ENCODE results near the gene PSME4. TPM values are rescaled to one million over a fixed set of nuclear protein-coding genes. Genes with fewer than 3 reads are reported as not detected.

The PSME4 gene
- total and polyA plus RNA-seq, 10 donors: 34.1 to 88.1 (median 58.8) TPM

- TF ChIP-seq CTCF (IDR thresholded peaks at IDR 0.05 in 8 of 11, conservative IDR thresholded peaks at IDR 0.05 in 3 of 11): no peak
- no peak for TF ChIP-seq POLR2AphosphoS5 (IDR thresholded peaks at IDR 0.05)
- TF ChIP-seq POLR2A (IDR thresholded peaks at IDR 0.05): no peak
- intact Hi-C loops (cut with DNase I; ENCODE audit: low total_unique reads): loop anchor here (10.0 kb wide), 1 partner anchor 134 kb away; no protein-coding TSS in a partner anchor
- Histone ChIP-seq H3K4me3 (no peak overlapping the region), H3K4me1 (peaks cover 22 to 97% (median 54%) of the 10 kb centered on the region in 6 donors), H3K27ac (no peak overlapping the region), H3K36me3 (peaks cover 0 to 12% (median 0%) of the 10 kb centered on the region in 6 donors), H3K9me3 (no peaks in the 10 kb centered on the region), H3K27me3 (replicated peaks in 1 of 7) (no peaks in the 10 kb centered on the region)
- 60 to 71% (median 62%) methylated on average over 4 of the region's 4 CpGs for WGBS, 5 donors
- no peak for DNase-seq
These were observed 10.3 kb downstream of the PSME4 start for GRCh38 chr2:53960476-53960875.

GRCh38 chr2:53958443-53958842, 12.3 kb downstream of the PSME4 start:
- H3K27me3 ChIP-seq (replicated peaks in 1 of 7): no peaks in the 10 kb centered on the region
- no peak for DNase-seq
- intact Hi-C loops (cut with DNase I; ENCODE audit: low total_unique reads): no loop called here
- WGBS, 5 donors: 85 to 96% (median 94%) methylated on average over 2 of the region's 2 CpGs
- TF ChIP-seq POLR2AphosphoS5 (IDR thresholded peaks at IDR 0.05) (no peak), POLR2A (IDR thresholded peaks at IDR 0.05) (no peak), CTCF (IDR thresholded peaks at IDR 0.05 in 8 of 11, conservative IDR thresholded peaks at IDR 0.05 in 3 of 11) (no peak)
- no peak overlapping the region for H3K27ac ChIP-seq
- peaks cover 0 to 17% (median 0%) of the 10 kb centered on the region in 6 donors for H3K36me3 ChIP-seq
- no peak overlapping the region for H3K4me3 ChIP-seq
- H3K4me1 ChIP-seq: peaks cover 15 to 88% (median 38%) of the 10 kb centered on the region in 6 donors
- no peaks in the 10 kb centered on the region for H3K9me3 ChIP-seq

DNA sequence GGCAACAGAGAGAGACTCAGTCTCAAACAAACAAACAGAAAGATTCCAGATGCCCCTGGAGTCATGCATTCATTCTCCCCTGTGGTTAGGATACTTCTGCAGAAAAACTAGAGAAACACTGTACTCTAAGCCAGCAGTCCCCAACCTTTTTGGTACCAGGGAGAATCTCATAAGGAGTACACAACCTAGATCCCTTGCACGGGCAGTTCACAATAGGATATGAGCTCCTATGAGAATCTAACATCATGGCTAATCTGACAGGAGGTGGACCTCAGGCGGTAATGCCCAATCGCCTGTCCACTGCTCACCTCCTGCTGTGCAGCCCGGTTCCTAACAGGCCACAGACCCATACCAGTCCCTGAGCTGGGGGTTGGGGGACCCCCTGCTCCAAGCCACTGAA, 18.3 kb downstream of the PSME4 start:
- Histone ChIP-seq H3K36me3 (peaks cover 0 to 31% (median 13%) of the 10 kb centered on the region in 6 donors), H3K27ac (no peak overlapping the region), H3K9me3 (no peaks in the 10 kb centered on the region), H3K4me1 (peaks cover 0 to 74% (median 25%) of the 10 kb centered on the region in 6 donors), H3K27me3 (replicated peaks in 1 of 7) (no peaks in the 10 kb centered on the region), H3K4me3 (no peak overlapping the region)
- intact Hi-C loops (cut with DNase I; ENCODE audit: low total_unique reads): no loop called here
- WGBS, 5 donors: 89 to 97% (median 95%) methylated on average over 4 of the region's 4 CpGs
- no peak for TF ChIP-seq POLR2AphosphoS5 (IDR thresholded peaks at IDR 0.05)
- no peak for TF ChIP-seq CTCF (IDR thresholded peaks at IDR 0.05 in 8 of 11, conservative IDR thresholded peaks at IDR 0.05 in 3 of 11)
- TF ChIP-seq POLR2A (IDR thresholded peaks at IDR 0.05): no peak
- peak; percentile 31 for DNase-seq

DNA sequence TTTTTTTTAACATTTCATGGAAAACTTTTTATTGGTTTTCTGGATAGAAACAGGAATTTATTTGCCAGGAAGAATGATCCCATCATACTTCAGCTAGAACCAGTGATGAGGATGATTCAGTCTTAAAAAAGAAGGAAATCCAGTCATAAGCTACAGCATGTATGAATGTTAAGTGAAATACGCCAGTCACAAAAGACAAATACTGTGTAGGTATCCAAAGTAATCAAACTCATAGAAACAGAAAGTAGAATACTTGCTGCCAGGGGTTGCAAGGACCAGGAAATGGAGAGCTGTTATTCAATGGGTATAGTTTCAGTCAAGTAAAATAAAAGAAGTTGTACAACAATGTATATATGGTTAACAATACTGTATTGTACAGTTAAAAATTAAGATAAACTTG, 21.3 kb downstream of the PSME4 start:
- 80 to 90% (median 90%) methylated on average over 1 of the region's 1 CpG for WGBS, 5 donors
- TF ChIP-seq POLR2AphosphoS5 (IDR thresholded peaks at IDR 0.05) (no peak), CTCF (IDR thresholded peaks at IDR 0.05 in 8 of 11, conservative IDR thresholded peaks at IDR 0.05 in 3 of 11) (no peak), POLR2A (IDR thresholded peaks at IDR 0.05) (no peak)
- Histone ChIP-seq H3K9me3 (no peaks in the 10 kb centered on the region), H3K4me3 (no peak overlapping the region), H3K27ac (peak overlapping the region in 1 of 8 donors; percentile 9), H3K27me3 (replicated peaks in 1 of 7) (no peaks in the 10 kb centered on the region), H3K36me3 (peaks cover 0 to 39% (median 26%) of the 10 kb centered on the region in 6 donors), H3K4me1 (peaks cover 8 to 80% (median 47%) of the 10 kb centered on the region in 6 donors)
- DNase-seq: no peak
- intact Hi-C loops (cut with DNase I; ENCODE audit: low total_unique reads): no loop called here

Data from spleen (tissue), 11 donors.